ENCODE measurements around the gene GNG2.

The GNG2 gene

DNA sequence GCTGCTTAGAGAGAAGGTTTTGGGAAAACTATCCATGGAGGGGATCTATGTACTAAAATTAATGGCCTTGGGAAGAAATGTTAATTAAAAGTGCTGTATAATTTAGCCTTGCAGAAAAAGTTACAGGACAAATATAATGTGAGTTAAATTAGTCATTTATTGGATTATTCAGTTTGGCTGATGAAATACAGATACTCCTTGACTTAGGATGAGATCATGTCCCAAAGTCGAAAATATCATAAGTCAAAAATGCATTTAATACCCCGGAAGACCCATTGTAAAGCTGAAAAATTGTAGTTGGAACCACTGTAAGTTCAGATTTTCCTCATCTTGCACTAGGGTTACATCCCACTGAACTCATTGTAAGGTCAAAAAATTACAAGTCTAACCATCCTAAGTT, 138.7 kb downstream of the GNG2 start:
- no peak for DNase-seq (ENCODE audit: low read depth)

DNA sequence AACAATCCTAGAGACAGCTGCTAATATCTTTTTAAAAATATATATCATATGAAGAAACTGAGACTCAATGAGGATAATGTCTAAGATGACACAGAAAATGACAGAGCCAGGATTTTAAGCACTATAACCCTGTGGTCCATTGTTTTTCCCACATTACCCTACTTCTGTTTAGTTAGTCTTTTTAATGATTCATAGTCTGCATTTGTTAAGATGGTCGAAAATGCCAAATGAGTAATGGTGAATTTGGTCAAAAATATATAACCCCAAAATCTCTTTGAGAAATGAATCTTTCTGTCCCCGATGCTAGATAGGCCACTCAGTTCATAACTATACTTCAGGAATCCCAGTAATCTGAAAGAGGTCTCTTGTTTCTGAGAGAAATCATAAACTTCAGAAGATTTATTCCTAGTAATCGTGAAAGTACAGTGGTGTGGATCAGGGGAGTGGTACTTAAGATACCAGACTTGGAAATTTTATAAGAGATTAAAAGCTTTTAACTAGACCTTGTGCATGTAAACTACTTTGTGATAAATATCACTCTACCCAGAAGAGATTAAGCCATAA, 139.7 kb downstream of the GNG2 start:
- DNase-seq (ENCODE audit: low read depth), result no peak

DNA sequence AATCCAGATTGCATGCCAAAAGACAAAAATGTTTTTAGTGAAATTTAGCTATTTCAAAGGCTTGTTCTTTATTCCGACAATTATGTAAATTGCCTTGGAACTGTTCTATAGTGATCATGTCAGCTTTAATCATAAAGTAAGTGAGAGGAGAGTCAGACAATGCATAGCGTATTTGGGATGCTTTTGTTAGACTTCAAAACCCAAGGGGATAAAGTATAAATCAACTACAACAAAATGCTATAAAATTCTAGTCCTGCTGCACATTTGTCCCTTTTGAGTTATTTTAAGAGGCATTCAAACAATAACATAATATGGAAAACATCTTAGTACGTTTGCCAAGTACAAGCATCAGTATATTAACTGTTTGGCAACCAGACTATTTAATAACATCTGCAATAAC, 140.3 kb downstream of the GNG2 start:
- no peak for DNase-seq (ENCODE audit: low read depth)

DNA sequence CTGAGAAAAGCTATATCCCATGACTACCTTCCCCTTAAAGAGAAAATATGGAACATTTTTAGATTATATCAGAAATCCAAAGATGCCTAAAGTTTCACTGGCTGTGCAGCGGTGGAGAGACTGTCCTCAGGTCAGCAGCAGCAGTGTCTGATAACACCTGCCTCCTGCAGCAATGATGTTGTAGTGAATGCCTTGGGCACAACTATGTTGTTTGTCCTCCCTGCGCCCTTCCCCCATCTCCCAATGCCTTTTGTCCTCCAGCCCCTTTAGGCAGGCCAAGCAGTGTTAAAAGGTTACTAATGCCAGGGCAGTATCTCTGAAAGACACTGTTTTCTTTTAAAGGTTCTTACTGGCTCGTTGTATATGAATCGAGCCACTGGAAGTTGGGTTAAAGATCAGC, 142.1 kb downstream of the GNG2 start:
- no peak for DNase-seq (ENCODE audit: low read depth)

DNA sequence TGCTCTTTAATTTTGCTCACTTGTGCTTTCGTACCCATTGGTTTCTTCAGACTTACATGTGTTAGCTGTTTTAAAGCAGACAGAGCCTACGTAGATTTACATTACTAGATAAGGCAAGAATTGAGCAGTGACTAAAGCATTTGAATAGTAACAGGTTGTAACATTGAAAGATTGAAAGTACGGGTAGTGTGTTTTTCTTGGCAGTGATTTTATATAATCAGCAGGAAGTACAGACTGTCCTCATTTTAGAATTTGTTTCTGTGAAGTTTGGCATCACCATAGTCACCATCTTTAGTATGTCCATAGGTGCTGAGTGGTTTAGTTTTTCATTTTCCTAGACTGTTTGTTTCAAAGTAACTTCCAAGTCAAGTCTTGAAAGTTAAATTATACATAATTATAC, 142.9 kb downstream of the GNG2 start:
- no peak for DNase-seq (ENCODE audit: low read depth)

DNA sequence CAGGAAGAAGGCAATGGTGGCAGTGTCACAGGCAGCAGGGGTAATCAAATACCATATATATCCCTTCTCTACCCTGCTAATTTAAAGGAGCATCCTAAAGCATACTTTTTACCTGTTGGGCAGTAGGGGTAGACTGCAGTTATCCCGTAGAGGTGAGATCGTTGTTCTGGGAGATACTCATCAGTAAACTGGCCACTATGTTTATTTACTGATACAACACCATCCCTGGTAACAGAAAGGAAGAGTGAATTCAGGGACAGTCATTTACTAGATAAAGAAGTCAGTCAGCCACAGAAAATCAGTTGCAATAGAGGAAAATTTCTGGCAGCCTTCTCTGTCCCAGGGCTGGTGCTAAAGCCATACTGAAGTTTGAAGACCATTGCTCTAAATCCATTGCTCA, 145.2 kb downstream of the GNG2 start:
- no peak for DNase-seq (ENCODE audit: low read depth)

DNA sequence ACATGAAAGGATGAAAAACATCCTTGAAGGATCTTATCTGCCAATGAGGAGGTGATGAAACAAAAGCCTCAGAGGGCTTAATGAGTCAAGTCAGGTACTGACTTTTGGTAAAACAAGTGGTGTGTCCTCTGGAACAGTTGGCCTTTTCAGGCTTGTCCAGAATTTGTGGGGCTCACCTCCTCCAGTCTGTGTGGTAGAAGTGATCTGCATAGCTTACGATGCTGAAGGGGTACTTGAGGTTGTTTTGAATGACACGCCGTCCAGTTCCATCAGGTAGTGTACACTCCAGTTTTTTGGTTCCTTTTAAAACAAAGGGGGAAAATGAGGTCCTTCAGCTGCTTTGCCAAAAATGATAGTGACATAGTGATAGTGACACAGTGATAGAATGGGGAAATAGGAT, 145.9 kb downstream of the GNG2 start:
- no peak for DNase-seq (ENCODE audit: low read depth)

DNA sequence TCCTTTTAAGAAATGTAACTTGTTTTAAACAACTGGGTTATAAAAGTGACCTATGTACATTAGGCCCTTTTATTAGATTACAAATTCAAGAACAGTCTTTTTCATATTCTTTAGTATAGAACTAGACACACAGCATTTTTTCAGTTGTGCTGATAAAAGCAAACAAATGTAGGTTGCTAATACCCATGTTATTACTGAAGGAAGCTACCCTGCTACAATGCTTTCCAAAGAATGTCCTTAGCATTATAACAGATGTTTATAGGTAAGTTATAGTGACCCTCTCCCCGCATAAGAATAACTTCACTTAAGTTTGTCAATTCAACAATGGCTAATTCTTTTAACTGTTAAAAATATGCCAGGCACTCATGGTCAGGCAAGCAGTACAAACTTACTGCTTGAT, 146.8 kb downstream of the GNG2 start:
- DNase-seq (ENCODE audit: low read depth), result no peak

DNA sequence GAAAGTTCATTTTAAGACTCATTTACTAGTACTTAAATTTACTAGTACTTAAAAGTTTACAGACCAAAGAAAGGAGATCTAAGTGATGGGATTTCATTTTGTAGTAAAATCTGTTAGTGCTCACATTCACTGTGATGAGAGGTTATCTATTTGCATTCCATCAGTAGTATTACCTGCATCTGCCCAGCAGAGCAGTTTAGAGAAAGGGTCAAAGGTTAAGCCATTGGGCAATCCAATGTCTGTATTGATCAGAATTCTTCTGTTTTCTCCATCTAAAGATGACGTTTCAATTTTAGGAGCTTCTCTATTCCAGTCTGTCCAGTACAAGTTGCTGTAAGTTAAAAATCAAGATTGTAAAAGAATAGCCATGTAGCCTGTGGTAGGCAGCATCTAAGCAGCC, 147.2 kb downstream of the GNG2 start:
- no peak for DNase-seq (ENCODE audit: low read depth)

DNA sequence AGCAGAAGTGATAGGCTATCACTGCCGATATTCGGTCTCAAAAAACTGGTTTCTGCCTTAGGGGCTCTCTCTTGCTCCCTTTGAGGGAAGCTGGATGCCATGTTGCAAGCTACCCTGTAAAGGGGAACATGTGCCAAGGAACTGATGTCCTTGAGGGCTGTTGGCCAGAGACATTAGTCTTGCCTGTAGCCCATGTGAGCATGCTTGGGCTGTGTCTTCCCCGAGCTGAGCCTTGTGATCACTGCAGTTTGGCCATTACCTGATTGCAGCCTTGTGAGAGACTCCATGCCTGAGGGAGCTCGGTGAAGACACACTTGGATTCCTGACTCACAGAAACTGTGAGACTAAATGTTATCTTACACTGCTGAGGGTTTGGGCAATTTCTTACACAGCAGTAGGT, 147.7 kb downstream of the GNG2 start:
- DNase-seq (ENCODE audit: low read depth), result no peak

DNA sequence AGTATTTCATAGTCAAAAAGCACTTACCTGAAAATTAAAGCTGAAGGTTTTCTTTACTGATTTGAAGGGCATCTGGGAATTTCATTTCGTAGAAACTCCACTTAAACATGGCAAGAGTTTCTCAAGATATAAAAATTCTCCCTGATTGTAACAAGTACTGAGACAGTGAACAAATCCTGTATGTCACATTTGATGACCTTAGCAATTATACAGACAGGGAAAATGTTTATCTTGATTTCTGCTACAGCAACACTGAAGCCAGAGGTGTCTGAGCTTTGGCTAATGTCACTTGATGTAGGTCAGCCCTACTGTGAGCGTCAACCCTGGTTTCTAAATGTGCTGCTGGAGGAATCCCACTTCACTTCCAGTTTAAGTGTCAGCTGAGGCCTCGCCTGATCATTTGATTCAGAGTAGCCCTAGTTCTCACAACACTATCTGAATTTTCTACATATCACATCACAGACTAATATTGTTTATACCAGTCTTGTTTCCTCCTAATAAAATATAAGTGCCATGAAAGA, 149.8 kb downstream of the GNG2 start:
- DNase-seq (ENCODE audit: low read depth), result no peak

DNA sequence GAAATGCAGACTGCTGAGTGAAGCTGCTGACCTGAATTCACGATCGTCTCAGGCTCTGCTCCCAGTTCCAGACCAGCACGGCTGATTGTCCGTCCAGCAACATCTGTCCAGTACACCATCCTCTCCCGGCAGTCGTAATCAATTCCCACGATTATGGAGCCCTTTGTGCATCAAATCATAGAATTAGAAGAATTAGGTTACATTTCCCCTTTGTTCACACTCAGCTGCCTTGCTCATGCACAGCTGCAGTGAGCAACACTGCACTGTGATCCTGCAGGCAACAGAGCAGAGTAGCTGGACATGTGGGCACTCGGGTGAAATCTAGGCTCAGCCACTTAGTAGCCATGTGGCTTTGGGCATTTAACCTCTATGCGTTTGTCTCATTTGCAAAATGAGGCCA, 151.1 kb downstream of the GNG2 start:
- DNase-seq (ENCODE audit: low read depth), result no peak

DNA sequence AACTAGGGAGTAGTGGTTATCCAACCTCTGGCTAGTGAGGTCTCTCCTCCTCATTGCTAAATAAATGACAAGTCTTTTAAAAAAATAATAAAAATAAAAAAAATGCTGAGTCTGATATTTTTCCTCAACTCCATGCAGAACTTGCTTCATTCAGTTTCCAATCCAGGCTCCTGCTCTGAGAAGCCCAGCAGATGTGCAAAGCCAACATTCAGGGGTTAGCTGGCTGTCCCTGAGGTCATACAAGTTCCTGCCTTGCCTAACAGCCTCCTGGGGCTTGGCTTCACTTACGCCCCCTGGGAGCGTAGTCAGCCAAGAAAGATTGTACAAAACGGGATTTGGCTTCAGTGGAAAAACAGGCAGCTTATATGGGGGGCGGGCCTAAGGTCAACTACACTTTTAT, 152.2 kb downstream of the GNG2 start:
- DNase-seq (ENCODE audit: low read depth), result no peak

DNA sequence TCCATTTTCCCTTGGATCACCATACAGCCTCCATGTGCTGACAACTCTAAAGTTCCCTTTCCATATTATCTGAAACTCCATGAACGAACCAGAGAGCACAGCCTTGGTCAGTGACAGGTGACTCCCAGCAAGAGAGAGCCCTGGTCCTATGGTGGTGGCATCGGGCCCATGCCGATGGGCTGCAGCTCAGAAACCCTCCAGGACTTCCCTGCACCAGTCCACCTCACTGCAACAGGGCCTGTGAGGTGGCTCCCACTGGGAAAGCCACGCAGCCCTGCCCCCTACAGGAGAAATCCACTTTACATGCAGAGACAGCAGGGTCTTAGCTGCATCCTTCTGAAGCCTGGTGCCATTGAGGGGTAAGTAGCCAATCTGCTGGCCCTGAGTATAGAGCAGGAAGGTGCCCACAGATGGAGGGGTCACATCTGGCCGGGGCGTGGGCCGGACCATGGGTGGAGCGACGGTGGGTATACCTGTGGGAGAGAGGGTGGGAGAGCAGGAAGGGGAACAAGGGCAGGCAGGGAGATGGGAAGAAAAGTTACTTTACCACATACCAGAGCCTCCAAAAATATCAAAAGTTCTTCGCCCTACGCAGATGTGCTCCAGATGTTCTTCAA, 153.7 kb downstream of the GNG2 start:
- DNase-seq (ENCODE audit: low read depth), result no peak

DNA sequence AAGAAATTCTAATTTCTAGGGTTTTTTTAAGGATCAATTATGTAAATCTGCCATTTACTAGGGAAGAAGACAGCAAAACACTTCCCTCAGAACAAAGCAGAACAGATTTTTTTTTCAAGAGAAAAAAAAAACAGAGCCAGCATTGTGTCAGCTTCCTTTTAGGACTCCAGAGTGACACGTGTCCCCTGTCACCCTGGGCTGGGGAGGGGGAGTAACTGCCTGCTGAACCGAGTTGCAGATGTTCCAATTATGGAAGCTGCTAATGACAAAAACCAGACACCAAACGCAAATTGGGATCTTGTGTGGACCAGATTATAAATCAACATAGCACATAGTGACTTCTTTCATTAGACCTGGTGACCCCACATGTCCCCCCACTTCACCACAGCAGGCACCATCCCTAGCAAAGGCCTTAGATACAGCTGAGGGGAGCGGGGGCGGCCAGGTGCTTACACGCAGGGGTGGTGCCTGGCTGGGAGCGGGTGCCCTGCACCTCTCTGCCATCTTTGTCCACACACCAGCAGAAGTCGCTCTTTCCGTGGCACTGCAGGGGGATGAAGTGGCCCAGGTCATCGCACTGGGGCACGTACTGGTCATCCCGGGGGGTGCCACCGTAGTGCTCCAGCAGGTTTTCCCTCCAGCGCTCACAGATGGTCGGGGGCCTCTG, 154.3 kb downstream of the GNG2 start:
- DNase-seq (ENCODE audit: low read depth), result no peak

DNA sequence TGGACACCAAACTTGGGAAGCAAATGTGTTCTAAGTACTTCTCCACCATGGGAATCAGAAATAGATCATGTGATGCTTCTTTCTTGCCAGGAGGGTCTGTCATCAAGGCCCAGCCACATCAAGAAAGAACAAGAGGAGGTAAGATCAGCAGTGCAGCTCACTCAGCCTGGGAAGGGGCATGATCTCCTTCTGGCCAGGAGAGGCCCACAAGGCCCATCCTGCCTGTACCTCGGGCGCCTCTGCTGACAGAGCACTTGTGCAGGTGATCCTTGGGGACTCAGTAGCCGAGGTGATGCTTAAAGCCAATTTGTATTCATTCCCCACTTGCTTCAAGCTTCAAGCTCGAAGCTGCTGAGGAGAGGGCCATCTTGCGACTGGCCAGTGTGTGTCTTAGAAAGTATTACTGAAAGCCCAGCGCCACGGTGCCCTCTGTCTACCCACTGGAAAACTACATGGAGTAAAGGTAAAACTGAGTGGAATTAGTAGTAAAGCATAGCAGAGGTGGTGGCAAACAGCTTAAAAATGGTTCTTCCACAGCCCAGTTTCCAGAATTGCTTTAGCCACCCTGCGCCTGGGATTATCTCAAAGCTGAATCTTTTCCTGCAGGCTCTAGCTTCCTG, 155.1 kb downstream of the GNG2 start:
- DNase-seq (ENCODE audit: low read depth), result no peak

DNA sequence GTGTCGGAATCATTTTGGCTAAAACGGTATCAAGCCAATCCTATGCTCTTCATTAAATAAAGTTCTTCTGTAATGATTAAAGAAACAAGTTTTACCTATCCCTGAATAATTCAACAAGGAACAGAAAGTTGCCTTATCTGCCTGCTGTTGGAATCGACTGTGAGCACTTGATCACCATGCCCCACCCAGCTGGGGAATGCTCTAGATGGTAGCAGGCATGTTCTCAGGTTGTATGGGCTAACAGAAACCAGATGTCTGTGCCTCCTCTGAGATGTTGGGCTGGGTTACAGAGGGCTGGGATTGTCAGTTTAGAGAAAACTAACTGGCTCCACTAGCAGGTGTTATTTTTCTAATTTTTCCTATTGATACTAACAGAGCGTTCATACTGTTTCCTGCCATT, 157.8 kb downstream of the GNG2 start:
- DNase-seq (ENCODE audit: low read depth), result no peak

DNA sequence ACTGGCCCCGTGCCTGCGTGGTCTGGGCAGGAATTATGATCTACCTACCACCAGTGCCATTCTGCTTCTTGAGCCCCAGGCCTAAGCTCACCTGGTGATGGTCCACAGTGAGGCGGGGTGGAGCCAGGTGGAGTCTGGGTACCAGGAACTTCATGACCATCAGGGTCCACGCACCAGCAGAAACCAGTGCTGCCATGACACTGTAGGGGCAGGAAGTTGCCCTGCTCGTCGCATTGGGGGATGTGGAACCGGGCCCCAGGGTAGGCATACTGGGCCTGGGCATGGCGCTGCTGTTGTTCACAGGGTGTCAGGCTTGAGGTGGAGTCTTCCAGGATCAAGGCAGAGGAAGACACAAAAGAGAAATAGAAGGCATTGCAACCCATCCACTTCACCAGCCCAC, 158.6 kb downstream of the GNG2 start:
- no peak for DNase-seq (ENCODE audit: low read depth)
